Retinal pigment epithelial cell (primary cell): Measurements from ENCODE around the gene KIF21B.

Source experiments
- DNase-seq: peaks from one replicate; pipeline ENCODE4 v3.0.0-alpha.2; 2010; ENCODE audit warnings: low read depth
- H3K4me3 ChIP-seq: 2 replicates; pipeline ENCODE4 v1.5.1; 2011; ENCODE audit warnings: mild to moderate bottlenecking, low read length, control low read depth, moderate library complexity
- TF ChIP-seq, protein P1 (sequence below): conservative IDR thresholded peaks from 2 replicates; pipeline ENCODE4 v1.5.1; 2011; ENCODE audit warnings: low read depth, low read length, control low read depth, inconsistent platforms

Gene KIF21B, protein sequence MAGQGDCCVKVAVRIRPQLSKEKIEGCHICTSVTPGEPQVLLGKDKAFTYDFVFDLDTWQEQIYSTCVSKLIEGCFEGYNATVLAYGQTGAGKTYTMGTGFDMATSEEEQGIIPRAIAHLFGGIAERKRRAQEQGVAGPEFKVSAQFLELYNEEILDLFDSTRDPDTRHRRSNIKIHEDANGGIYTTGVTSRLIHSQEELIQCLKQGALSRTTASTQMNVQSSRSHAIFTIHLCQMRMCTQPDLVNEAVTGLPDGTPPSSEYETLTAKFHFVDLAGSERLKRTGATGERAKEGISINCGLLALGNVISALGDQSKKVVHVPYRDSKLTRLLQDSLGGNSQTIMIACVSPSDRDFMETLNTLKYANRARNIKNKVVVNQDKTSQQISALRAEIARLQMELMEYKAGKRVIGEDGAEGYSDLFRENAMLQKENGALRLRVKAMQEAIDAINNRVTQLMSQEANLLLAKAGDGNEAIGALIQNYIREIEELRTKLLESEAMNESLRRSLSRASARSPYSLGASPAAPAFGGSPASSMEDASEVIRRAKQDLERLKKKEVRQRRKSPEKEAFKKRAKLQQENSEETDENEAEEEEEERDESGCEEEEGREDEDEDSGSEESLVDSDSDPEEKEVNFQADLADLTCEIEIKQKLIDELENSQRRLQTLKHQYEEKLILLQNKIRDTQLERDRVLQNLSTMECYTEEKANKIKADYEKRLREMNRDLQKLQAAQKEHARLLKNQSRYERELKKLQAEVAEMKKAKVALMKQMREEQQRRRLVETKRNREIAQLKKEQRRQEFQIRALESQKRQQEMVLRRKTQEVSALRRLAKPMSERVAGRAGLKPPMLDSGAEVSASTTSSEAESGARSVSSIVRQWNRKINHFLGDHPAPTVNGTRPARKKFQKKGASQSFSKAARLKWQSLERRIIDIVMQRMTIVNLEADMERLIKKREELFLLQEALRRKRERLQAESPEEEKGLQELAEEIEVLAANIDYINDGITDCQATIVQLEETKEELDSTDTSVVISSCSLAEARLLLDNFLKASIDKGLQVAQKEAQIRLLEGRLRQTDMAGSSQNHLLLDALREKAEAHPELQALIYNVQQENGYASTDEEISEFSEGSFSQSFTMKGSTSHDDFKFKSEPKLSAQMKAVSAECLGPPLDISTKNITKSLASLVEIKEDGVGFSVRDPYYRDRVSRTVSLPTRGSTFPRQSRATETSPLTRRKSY (N-terminal part only)

DNA sequence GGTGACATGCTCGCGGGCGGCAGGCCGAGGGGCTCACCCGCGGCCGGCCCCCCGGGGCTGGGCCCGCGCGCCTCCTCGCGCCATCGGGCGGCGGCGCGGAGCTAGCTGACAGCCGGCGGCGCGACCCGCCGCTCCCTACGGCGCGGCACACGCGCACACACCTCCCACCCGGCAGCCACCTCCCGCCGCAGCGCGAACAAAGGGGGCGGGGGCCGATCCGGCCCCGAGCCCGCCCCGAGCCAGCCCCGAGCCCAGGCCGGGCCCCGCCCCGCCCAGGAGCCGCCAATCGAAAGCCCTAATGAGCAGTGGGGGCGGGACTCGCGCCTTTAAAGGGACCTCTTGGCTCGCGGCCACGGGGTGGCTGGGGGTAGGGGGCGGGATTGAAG, at the start of gene KIF21B:
TSS of gene KIF21B (minus strand) at position 198 of the 386 bp plus-strand sequence. CDS start 331 bp downstream, outside the sequence.
- TF ChIP-seq, protein P1, sequence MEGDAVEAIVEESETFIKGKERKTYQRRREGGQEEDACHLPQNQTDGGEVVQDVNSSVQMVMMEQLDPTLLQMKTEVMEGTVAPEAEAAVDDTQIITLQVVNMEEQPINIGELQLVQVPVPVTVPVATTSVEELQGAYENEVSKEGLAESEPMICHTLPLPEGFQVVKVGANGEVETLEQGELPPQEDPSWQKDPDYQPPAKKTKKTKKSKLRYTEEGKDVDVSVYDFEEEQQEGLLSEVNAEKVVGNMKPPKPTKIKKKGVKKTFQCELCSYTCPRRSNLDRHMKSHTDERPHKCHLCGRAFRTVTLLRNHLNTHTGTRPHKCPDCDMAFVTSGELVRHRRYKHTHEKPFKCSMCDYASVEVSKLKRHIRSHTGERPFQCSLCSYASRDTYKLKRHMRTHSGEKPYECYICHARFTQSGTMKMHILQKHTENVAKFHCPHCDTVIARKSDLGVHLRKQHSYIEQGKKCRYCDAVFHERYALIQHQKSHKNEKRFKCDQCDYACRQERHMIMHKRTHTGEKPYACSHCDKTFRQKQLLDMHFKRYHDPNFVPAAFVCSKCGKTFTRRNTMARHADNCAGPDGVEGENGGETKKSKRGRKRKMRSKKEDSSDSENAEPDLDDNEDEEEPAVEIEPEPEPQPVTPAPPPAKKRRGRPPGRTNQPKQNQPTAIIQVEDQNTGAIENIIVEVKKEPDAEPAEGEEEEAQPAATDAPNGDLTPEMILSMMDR: no peak
- no peak for DNase-seq
- H3K4me3 ChIP-seq: peak within 1 kb of the TSS; percentile 54

- H3K4me3 ChIP-seq: no peak overlapping the region
- no peak for DNase-seq
- TF ChIP-seq, protein P1: no peak
Observed at GRCh38 chr1:201072922-201073321, 49.4 kb upstream of the KIF21B start.

DNA sequence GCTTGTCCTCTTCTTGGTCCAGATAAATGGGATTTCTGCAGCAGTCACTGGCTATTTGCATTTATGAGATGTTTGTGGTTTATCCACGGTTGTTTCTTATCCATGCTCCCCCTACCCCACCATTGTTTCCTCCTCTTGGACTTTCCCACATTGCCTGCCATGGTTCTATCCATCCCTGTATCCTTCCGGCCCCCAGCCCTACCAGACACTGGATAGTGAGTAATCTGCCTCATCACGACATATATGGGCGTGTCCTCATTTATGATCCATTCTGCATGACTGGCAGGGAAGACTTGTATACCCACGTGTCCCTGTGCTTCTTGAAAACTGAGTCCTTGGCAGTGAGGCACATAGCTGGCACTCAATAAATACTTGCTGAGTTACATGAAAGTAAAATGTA, 48.6 kb upstream of the KIF21B start:
- no peak overlapping the region for H3K4me3 ChIP-seq
- TF ChIP-seq, protein P1: no peak
- DNase-seq: no peak

- TF ChIP-seq, protein P1: no peak
- no peak for DNase-seq
- no peak overlapping the region for H3K4me3 ChIP-seq
Observed at GRCh38 chr1:201069636-201070035, 46.1 kb upstream of the KIF21B start.

GRCh38 chr1:201068976-201069375, 45.5 kb upstream of the KIF21B start:
- no peak for DNase-seq
- TF ChIP-seq, protein P1: no peak

DNA sequence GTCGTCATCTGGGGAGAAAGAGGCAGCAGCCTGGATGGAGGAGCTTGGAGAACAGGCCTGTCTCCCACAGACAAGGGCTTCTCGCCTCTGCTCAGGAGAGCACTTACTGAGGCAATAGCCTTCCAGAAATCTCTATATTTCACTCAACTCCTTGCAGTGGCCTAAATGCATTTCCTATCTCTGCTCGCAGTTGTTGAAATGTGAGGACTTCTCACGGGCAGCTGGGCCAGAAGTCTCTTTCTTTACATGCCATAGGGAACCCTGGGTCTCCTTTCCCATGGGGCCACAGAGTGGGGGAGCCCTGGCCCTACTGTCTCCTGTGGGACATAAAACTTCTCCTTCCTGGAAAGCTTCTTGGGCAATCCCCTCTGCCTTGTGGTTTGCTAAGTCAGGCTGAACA, 43.5 kb upstream of the KIF21B start:
- no peak for DNase-seq
- no peak overlapping the region for H3K4me3 ChIP-seq
- TF ChIP-seq, protein P1: no peak

More at GRCh38 chr1:201068976-201069375, 45.5 kb upstream of the KIF21B start:
- H3K4me3 ChIP-seq: no peak overlapping the region
